Nucleus accumbens (tissue), 56 donors: ENCODE data around the gene LRCH4.
"Not testable (repeated sequence)": the region's sequence is repeated elsewhere in the genome, so short reads cannot be mapped to it uniquely, and the experiment has no call there.

Experiments
- DNase-seq, 56 donors: peaks; one replicate each; lab custom pipeline; 2025; lab: John Stamatoyannopoulos, UW

Gene LRCH4

GRCh38 chr7:100548446-100548845 lies 37.5 kb downstream of the LRCH4 start:
- not testable (repeated sequence) for DNase-seq

GRCh38 chr7:100547872-100548271 lies 38.1 kb downstream of the LRCH4 start:
- no peak for DNase-seq

GRCh38 chr7:100546926-100547800 lies 38.8 kb downstream of the LRCH4 start:
- peak in 17 of 56 donors; percentile 11 to 65 (median 24) for DNase-seq

- no peak for DNase-seq
Observed at GRCh38 chr7:100546129-100546925, 39.6 kb downstream of the LRCH4 start.

GRCh38 chr7:100545360-100546128 lies 40.4 kb downstream of the LRCH4 start:
- DNase-seq, result peak in 9 of 56 donors; percentile 4 to 41 (median 19)

- DNase-seq, result no peak
Observed at GRCh38 chr7:100544967-100545359, 41.0 kb downstream of the LRCH4 start.

- no peak for DNase-seq
Observed at GRCh38 chr7:100544386-100544785, 41.5 kb downstream of the LRCH4 start.

GRCh38 chr7:100543586-100543985 lies 42.3 kb downstream of the LRCH4 start:
- peak in 2 of 56 donors; percentile 19 to 27 for DNase-seq

GRCh38 chr7:100541309-100541708 lies 44.6 kb downstream of the LRCH4 start:
- DNase-seq, result not testable (repeated sequence)

- no peak for DNase-seq
Observed at GRCh38 chr7:100540073-100540723, 45.7 kb downstream of the LRCH4 start.

- peak in 2 of 56 donors; percentile 11 to 44 for DNase-seq
Observed at GRCh38 chr7:100539436-100540006, 46.4 kb downstream of the LRCH4 start.

GRCh38 chr7:100538654-100539435 lies 47.1 kb downstream of the LRCH4 start, which contains the start of gene AGFG2:
Gene AGFG2, plus strand, starts transcription at chr7:100539203. Its CDS starts 144 bp downstream, at chr7:100539347.
- peak; percentile 90 to 100 (median 100) for DNase-seq

- no peak for DNase-seq
Observed at GRCh38 chr7:100538348-100538653, 47.6 kb downstream of the LRCH4 start.

- not testable (repeated sequence) for DNase-seq
Observed at GRCh38 chr7:100536695-100537094, 49.2 kb downstream of the LRCH4 start.

GRCh38 chr7:100535982-100536381 lies 49.9 kb downstream of the LRCH4 start:
- not testable (repeated sequence) for DNase-seq

GRCh38 chr7:100532165-100533022 lies 53.5 kb downstream of the LRCH4 start:
- DNase-seq, result no peak

GRCh38 chr7:100528108-100528866 lies 57.6 kb downstream of the LRCH4 start:
- DNase-seq, result not testable (repeated sequence)
